PC-3 (cell line): ENCODE measurements around the gene C5orf58. TPM values are rescaled to one million over a fixed set of nuclear protein-coding genes. Genes with fewer than 3 reads are reported as not detected.

Source experiments
- ATAC-seq: fragments of 200-7000 bp; cut with Tn5 transposase; 2 replicates; pipeline ENCODE4 v1.9.1; 2020; ENCODE audit warnings: mild to moderate bottlenecking, moderate library complexity
- BruUV-seq: library from RNA; stranded (reverse); fragments of 400-500 nt; replicated peaks from 2 replicates; lab custom pipeline; 2021; lab: Mats Ljungman, UMichigan
- CTCF ChIA-PET: fragments of 300-600 bp; sonication (Branson Sonifier 250); formaldehyde crosslinking; loops from one replicate; lab custom pipeline; 2022; ENCODE audit warnings: antibody characterized with exemption; lab: Charles Lee
- POLR2A ChIA-PET: fragments of 300-600 bp; sonication (Branson Sonifier 250); formaldehyde crosslinking; loops from one replicate; lab custom pipeline; 2022; ENCODE audit warnings: antibody characterized with exemption; ENCODE audit not compliant: unreplicated experiment; lab: Charles Lee
- DNase-seq: peaks from one replicate; pipeline ENCODE4 v3.0.0-alpha.2; 2015
- H2AFZ ChIP-seq: fragments of 300-600 bp; sonication (generic); 2 replicates; pipeline ENCODE4 v1.6.0; 2016; ENCODE audit warnings: antibody characterized with exemption, low read length
- H3F3A ChIP-seq: fragments of 300-600 bp; sonication (generic); one replicate; pipeline ENCODE4 v1.6.0; 2017; ENCODE audit warnings: antibody characterized with exemption, low read length, control low read depth, mild to moderate bottlenecking; ENCODE audit not compliant: unreplicated experiment
- H3K27ac ChIP-seq: fragments of 300-600 bp; sonication (generic); 2 replicates; pipeline ENCODE4 v1.5.1; 2016; ENCODE audit warnings: mild to moderate bottlenecking, low read length
- H3K27me3 ChIP-seq: fragments of 300-600 bp; sonication (generic); 2 replicates; pipeline ENCODE4 v1.6.1; 2016; ENCODE audit warnings: low read length, mixed read lengths
- H3K36me3 ChIP-seq: fragments of 300-600 bp; sonication (generic); 2 replicates; pipeline ENCODE4 v1.6.1; 2016; ENCODE audit warnings: low read depth, mixed run types, low read length, mixed read lengths
- H3K4me1 ChIP-seq: fragments of 300-600 bp; sonication (generic); 2 replicates; pipeline ENCODE4 v1.5.1; 2016; ENCODE audit warnings: low read length; ENCODE audit not compliant: insufficient read depth
- H3K4me2 ChIP-seq: fragments of 300-600 bp; sonication (generic); 2 replicates; pipeline ENCODE4 v1.6.0; 2016; ENCODE audit warnings: low read length
- H3K4me3 ChIP-seq: fragments of 300-600 bp; sonication (generic); 2 replicates; pipeline ENCODE4 v1.5.1; 2016; ENCODE audit warnings: mild to moderate bottlenecking, low read length, mixed read lengths
- H3K79me2 ChIP-seq: fragments of 300-600 bp; sonication (generic); 2 replicates; pipeline ENCODE4 v1.6.1; 2017; ENCODE audit warnings: low read length, mixed read lengths
- H3K9ac ChIP-seq: fragments of 300-600 bp; sonication (generic); 2 replicates; pipeline ENCODE4 v1.6.0; 2016; ENCODE audit warnings: mild to moderate bottlenecking, low read length
- H3K9me2 ChIP-seq: fragments of 300-600 bp; sonication (generic); replicated peaks from 2 replicates; pipeline ENCODE4 v1.6.1; 2016; ENCODE audit warnings: mixed run types, low read length, mixed read lengths
- H3K9me3 ChIP-seq: fragments of 300-600 bp; sonication (generic); 2 replicates; pipeline ENCODE4 v1.6.1; 2016; ENCODE audit warnings: low read length, mixed read lengths
- H4K20me1 ChIP-seq: fragments of 300-600 bp; sonication (generic); 2 replicates; pipeline ENCODE4 v1.6.1; 2016; ENCODE audit warnings: low read length, mixed read lengths
- CTCF ChIP-seq: fragments of 300-600 bp; sonication (generic); conservative IDR thresholded peaks from 2 replicates; pipeline ENCODE4 v1.5.1; 2017; ENCODE audit warnings: antibody characterized with exemption, low read depth, mild to moderate bottlenecking, low read length
- EZH2 ChIP-seq: fragments of 300-600 bp; sonication (generic); IDR thresholded peaks from one replicate; pipeline ENCODE4 v1.6.1; 2017; ENCODE audit warnings: antibody characterized with exemption, mild to moderate bottlenecking, low read length; ENCODE audit not compliant: unreplicated experiment
- EZH2phosphoT487 ChIP-seq: fragments of 300-600 bp; sonication (generic); IDR thresholded peaks from 2 replicates; pipeline ENCODE4 v1.6.1; 2018; ENCODE audit warnings: mild to moderate bottlenecking, antibody characterized with exemption, low read length, borderline replicate concordance
- intact Hi-C: fragments of 100-400 bp; cut with micrococcal nuclease; formaldehyde crosslinking; loops from 2 replicates; pipeline ENCODE4 v1.9.0; 2023
- total RNA-seq: library from RNA; depleted of rRNA; stranded (reverse); fragments of >200 nt; gene quantifications from 2 replicates; pipeline ENCODE4 v1.2.3, GENCODE V29; 2014

The C5orf58 gene
- total RNA-seq, 1 experiment from 2014 or later = not detected

- no peak overlapping the region for H2AFZ ChIP-seq
- ChIA-PET POLR2A (no interaction called here), CTCF (interaction anchor here (0.6 kb wide), 1 partner anchor 653 kb away, joined by 3 read pairs; no protein-coding TSS in a partner anchor)
- H3K4me2 ChIP-seq = no peak overlapping the region
- peaks cover 29% of the 10 kb centered on the region for H3K4me1 ChIP-seq
- H3K27ac ChIP-seq = no peak overlapping the region
- H3K36me3 ChIP-seq = no peaks in the 10 kb centered on the region
- H3K4me3 ChIP-seq = no peak overlapping the region
- no peaks in the 10 kb centered on the region for H4K20me1 ChIP-seq
- H3K27me3 ChIP-seq = no peaks in the 10 kb centered on the region
- TF ChIP-seq CTCF (no peak; the same call in 1 of the 2 replicates), EZH2phosphoT487 (no peak), EZH2 (no peak)
- no peaks in the 10 kb centered on the region for H3F3A ChIP-seq
- BruUV-seq = no TSS peak
- ATAC-seq (no peak), DNase-seq (no peak)
- no peaks in the 10 kb centered on the region for H3K9me2 ChIP-seq
- H3K9ac ChIP-seq = no peak overlapping the region
- no peaks in the 10 kb centered on the region for H3K9me3 ChIP-seq
- intact Hi-C loops = no loop called here
- no peaks in the 10 kb centered on the region for H3K79me2 ChIP-seq
Measured at GRCh38 chr5:170221327-170221741, 11.5 kb upstream of the C5orf58 start.

- POLR2A ChIA-PET = no interaction called here
- ATAC-seq = no peak
- no peaks in the 10 kb centered on the region for H3K9me3 ChIP-seq
- intact Hi-C loops = no loop called here
- CTCF ChIA-PET = no interaction called here
- no peak overlapping the region for H3K9ac ChIP-seq
- BruUV-seq = no TSS peak
- H2AFZ ChIP-seq = no peak overlapping the region
- no peak overlapping the region for H3K27ac ChIP-seq
- DNase-seq = no peak
- TF ChIP-seq EZH2phosphoT487 = no peak
- no peak for TF ChIP-seq CTCF
- TF ChIP-seq EZH2 = no peak
- no peaks in the 10 kb centered on the region for H4K20me1 ChIP-seq
- H3K27me3 ChIP-seq = no peaks in the 10 kb centered on the region
- no peak overlapping the region for H3K4me3 ChIP-seq
- peaks cover 29% of the 10 kb centered on the region for H3K4me1 ChIP-seq
- H3K4me2 ChIP-seq = no peak overlapping the region
- no peaks in the 10 kb centered on the region for H3K9me2 ChIP-seq
- H3K79me2 ChIP-seq = no peaks in the 10 kb centered on the region
- H3F3A ChIP-seq = no peaks in the 10 kb centered on the region
- H3K36me3 ChIP-seq = no peaks in the 10 kb centered on the region
Measured at GRCh38 chr5:170223360-170223759, 9.4 kb upstream of the C5orf58 start.

- intact Hi-C loops = no loop called here
- no peak for ATAC-seq
Measured at GRCh38 chr5:170223906-170224305, 8.9 kb upstream of the C5orf58 start.

More at GRCh38 chr5:170223906-170224305, 8.9 kb upstream of the C5orf58 start:
- ChIA-PET POLR2A (no interaction called here), CTCF (no interaction called here)
- Histone ChIP-seq H3K4me3 (no peak overlapping the region), H3F3A (no peaks in the 10 kb centered on the region), H3K4me1 (peaks cover 24% of the 10 kb centered on the region), H3K9me3 (no peaks in the 10 kb centered on the region), H4K20me1 (no peaks in the 10 kb centered on the region), H3K79me2 (no peaks in the 10 kb centered on the region), H2AFZ (no peak overlapping the region), H3K9me2 (no peaks in the 10 kb centered on the region), H3K27me3 (no peaks in the 10 kb centered on the region), H3K27ac (no peak overlapping the region), H3K36me3 (no peaks in the 10 kb centered on the region), H3K9ac (no peak overlapping the region), H3K4me2 (no peak overlapping the region)
- TF ChIP-seq EZH2 (no peak), CTCF (no peak), EZH2phosphoT487 (no peak)
- no peak for DNase-seq
- no TSS peak for BruUV-seq
